AG04449 (cell line): ENCODE results near the gene TGIF2.
"Not testable (repeated sequence)": the region's sequence is repeated elsewhere in the genome, so short reads cannot be mapped to it uniquely, and the experiment has no call there.

Experiments used
- CTCF ChIA-PET: fragments of 350-600 bp; formaldehyde crosslinking; extraction: SDS; loops from one replicate; lab custom pipeline; 2021; ENCODE audit warnings: antibody characterized with exemption; lab: Yijun Ruan, JAX
- POLR2A ChIA-PET: fragments of 400-600, 350-600 bp; formaldehyde crosslinking; extraction: SDS; loops from one replicate; lab custom pipeline; 2020; ENCODE audit warnings: antibody characterized with exemption, inconsistent platforms; lab: Yijun Ruan, JAX
- DNase-seq: peaks from one replicate; pipeline ENCODE4 v3.0.0-alpha.2; 2010; ENCODE audit warnings: low read depth, low spot score
- H3K4me3 ChIP-seq: 2 replicates; pipeline ENCODE4 v1.5.1; 2011; ENCODE audit warnings: low read depth, mild to moderate bottlenecking, control low read depth, low read length
- TF ChIP-seq, protein P1 (sequence below): IDR thresholded peaks from one replicate; pipeline ENCODE4 v1.5.1; 2011; ENCODE audit warnings: mild to moderate bottlenecking, moderate library complexity, low read length, control low read depth, inconsistent platforms; ENCODE audit not compliant: insufficient read depth; ENCODE audit errors: missing control alignments

Gene TGIF2

GRCh38 chr20:36605399-36606157 is 32.2 kb downstream of the TGIF2 start, which contains the start of gene RAB5IF:
Gene RAB5IF (plus strand): TSS chr20:36605779. CDS start chr20:36605952, 173 bp downstream.
- DNase-seq, result peak; percentile 78
- TF ChIP-seq, protein P1, sequence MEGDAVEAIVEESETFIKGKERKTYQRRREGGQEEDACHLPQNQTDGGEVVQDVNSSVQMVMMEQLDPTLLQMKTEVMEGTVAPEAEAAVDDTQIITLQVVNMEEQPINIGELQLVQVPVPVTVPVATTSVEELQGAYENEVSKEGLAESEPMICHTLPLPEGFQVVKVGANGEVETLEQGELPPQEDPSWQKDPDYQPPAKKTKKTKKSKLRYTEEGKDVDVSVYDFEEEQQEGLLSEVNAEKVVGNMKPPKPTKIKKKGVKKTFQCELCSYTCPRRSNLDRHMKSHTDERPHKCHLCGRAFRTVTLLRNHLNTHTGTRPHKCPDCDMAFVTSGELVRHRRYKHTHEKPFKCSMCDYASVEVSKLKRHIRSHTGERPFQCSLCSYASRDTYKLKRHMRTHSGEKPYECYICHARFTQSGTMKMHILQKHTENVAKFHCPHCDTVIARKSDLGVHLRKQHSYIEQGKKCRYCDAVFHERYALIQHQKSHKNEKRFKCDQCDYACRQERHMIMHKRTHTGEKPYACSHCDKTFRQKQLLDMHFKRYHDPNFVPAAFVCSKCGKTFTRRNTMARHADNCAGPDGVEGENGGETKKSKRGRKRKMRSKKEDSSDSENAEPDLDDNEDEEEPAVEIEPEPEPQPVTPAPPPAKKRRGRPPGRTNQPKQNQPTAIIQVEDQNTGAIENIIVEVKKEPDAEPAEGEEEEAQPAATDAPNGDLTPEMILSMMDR, result peak; percentile 94
- ChIA-PET POLR2A (interaction anchor here (0.7 to 1.6 kb wide), 6 partner anchors 15 to 457 kb away, joined by 3 to 5 read pairs (median 4); no protein-coding TSS in a partner anchor), CTCF (interaction anchor here (0.6 to 5.7 kb wide), 35 partner anchors 10 to 313 kb away, joined by 3 to 99 read pairs (median 5); partner anchors contain the start of genes MYL9 and TGIF2)
- H3K4me3 ChIP-seq, result peak within 1 kb of the TSS; percentile 94

- CTCF ChIA-PET, result interaction anchor here (0.6 to 5.7 kb wide), 30 partner anchors 9 to 283 kb away, joined by 3 to 99 read pairs (median 5); partner anchors contain the start of genes MYL9 and TGIF2
- DNase-seq, result no peak
- TF ChIP-seq, protein P1, result no peak
- H3K4me3 ChIP-seq, result peak overlapping the region; percentile 94
- POLR2A ChIA-PET, result interaction anchor here (0.7 to 1.6 kb wide), 5 partner anchors 21 to 229 kb away, joined by 3 to 5 read pairs (median 3); no protein-coding TSS in a partner anchor
Observed at GRCh38 chr20:36606158-36607066, 33.0 kb downstream of the TGIF2 start.

DNA sequence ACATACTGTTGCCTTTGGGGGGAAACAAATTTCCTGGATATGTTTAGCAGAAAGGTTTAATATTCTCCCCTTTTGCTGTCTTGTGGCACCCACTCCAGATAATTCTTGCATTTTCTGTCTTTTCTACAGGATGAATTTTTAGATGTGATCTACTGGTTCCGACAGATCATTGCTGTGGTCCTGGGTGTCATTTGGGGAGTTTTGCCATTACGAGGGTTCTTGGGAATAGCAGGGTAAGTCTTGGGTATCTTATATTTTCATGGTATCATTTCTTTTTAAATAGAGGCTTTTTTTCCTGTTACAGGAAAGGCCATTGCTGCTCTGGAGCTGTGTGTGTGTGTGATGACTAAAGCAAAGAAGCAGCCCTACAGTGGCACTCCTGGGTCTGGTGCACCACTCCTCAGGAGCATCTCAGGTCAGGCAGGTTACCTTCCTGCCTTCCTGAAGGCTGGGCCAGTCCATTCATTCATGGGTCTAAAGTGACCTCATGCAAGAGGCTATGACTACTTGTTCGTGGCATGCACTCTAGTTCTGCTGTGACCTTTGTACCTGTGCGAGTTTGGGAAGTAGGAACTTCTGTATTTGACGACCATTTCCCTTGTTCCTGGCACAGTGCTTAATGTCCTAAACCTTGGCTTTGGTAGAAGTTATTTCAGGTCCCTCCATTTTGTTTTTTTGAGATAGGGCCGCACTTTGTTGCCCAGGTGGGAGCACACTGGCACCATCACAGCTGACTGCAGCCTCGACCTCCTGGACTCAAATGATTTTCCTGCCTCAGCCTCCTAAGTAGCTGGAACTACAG is 34.4 kb downstream of the TGIF2 start:
- TF ChIP-seq, protein P1, result no peak
- POLR2A ChIA-PET, result interaction anchor here (0.7 kb wide), 1 partner anchor 210 kb away, joined by 3 read pairs; no protein-coding TSS in a partner anchor
- no peak overlapping the region for H3K4me3 ChIP-seq
- CTCF ChIA-PET, result interaction anchor here (0.7 to 7.3 kb wide), 3 partner anchors 98 to 148 kb away, joined by 3 to 98 read pairs (median 21); no protein-coding TSS in a partner anchor
- no peak for DNase-seq

DNA sequence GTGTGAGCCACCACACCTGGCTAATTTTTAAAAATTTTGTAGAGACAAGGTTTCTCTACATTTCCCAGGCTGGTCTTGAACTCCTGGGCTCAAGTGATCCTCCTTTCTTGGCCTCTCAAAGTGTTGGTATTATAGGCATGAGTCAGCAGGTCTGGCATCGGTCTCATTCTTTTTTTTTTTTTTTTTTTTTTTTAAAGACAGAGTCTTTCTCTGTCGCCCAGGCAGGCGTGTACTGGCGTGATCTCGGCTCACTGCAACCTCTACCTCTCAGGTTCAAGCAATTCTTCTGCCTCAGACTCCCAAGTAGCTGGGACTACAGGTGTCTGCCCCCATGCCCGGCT is 35.0 kb downstream of the TGIF2 start:
- POLR2A ChIA-PET, H3K4me3 ChIP-seq, DNase-seq: not testable (repeated sequence)
- CTCF ChIA-PET, result interaction anchor here (1.0 to 7.3 kb wide), 2 partner anchors 147 to 315 kb away, joined by 3 to 98 read pairs; no protein-coding TSS in a partner anchor

- ChIA-PET POLR2A (no interaction called here), CTCF (interaction anchor here (1.0 to 7.3 kb wide), 13 partner anchors 12 to 310 kb away, joined by 3 to 98 read pairs (median 11); partner anchors contain the start of gene NDRG3)
- TF ChIP-seq, protein P1, result no peak
- no peak overlapping the region for H3K4me3 ChIP-seq
- no peak for DNase-seq
Observed at GRCh38 chr20:36611625-36612024, 38.2 kb downstream of the TGIF2 start.

GRCh38 chr20:36613974-36614373 is 40.6 kb downstream of the TGIF2 start:
- ChIA-PET POLR2A (no interaction called here), CTCF (interaction anchor here (0.8 to 7.3 kb wide), 10 partner anchors 9 to 304 kb away, joined by 3 to 98 read pairs (median 10); partner anchors contain the start of gene RAB5IF)
- no peak overlapping the region for H3K4me3 ChIP-seq
- no peak for DNase-seq
- TF ChIP-seq, protein P1, result no peak
